ENCODE measurements around the gene NPHP4.

DNA sequence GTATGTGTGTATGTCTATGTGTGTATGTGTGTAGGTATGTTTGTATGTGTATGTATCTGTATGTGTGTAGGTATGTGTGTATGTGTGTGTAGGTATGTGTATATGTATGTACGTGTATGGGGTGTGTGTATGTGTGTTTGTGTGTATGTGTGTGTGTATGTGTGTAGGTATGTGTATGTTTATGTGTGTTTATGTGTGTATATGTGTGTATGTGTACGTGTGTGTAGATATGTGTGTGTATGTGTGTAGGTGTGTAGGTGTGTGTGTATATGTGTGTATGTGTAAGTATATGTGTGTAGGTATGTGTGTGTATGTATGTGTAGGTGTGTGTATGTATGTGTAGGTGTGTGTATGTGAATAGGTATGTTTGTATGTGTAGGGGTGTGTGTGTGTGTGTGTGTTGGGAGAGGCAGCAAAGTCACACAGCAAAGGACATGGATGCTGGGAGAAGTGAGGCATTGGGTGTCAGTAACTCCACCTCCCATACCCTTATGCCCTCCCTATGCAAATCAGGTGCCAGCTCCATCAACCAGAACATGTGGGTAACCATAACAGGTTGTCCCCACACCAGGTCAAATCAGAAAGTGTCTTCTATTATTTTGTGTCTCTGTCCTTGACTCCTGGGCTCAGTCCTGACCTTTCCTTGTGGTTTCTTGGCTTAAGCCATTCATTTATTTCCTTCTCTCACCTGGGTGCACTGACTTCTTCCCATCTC lies 38.5 kb upstream of the NPHP4 start:
- no peak for TF ChIP-seq CTCF (IDR thresholded peaks at IDR 0.05; ENCODE audit: low read depth, low read length, missing input control)
- no peak for TF ChIP-seq EGR1 (IDR thresholded peaks at IDR 0.05; ENCODE audit: low read depth in 2 of 2)
- TF ChIP-seq, protein P1, sequence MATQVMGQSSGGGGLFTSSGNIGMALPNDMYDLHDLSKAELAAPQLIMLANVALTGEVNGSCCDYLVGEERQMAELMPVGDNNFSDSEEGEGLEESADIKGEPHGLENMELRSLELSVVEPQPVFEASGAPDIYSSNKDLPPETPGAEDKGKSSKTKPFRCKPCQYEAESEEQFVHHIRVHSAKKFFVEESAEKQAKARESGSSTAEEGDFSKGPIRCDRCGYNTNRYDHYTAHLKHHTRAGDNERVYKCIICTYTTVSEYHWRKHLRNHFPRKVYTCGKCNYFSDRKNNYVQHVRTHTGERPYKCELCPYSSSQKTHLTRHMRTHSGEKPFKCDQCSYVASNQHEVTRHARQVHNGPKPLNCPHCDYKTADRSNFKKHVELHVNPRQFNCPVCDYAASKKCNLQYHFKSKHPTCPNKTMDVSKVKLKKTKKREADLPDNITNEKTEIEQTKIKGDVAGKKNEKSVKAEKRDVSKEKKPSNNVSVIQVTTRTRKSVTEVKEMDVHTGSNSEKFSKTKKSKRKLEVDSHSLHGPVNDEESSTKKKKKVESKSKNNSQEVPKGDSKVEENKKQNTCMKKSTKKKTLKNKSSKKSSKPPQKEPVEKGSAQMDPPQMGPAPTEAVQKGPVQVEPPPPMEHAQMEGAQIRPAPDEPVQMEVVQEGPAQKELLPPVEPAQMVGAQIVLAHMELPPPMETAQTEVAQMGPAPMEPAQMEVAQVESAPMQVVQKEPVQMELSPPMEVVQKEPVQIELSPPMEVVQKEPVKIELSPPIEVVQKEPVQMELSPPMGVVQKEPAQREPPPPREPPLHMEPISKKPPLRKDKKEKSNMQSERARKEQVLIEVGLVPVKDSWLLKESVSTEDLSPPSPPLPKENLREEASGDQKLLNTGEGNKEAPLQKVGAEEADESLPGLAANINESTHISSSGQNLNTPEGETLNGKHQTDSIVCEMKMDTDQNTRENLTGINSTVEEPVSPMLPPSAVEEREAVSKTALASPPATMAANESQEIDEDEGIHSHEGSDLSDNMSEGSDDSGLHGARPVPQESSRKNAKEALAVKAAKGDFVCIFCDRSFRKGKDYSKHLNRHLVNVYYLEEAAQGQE (IDR thresholded peaks at IDR 0.05) = no peak
- no peak for TF ChIP-seq HNF4G (IDR thresholded peaks at IDR 0.05)
- TF ChIP-seq TAF1 (conservative IDR thresholded peaks at IDR 0.05) = no peak
- TF ChIP-seq RAD21 (IDR thresholded peaks at IDR 0.05) = no peak
- TF ChIP-seq, protein P2, sequence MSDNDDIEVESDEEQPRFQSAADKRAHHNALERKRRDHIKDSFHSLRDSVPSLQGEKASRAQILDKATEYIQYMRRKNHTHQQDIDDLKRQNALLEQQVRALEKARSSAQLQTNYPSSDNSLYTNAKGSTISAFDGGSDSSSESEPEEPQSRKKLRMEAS (IDR thresholded peaks at IDR 0.05) = no peak

Data from liver (tissue), 3 donors.